ENCODE measurements around the gene SLC12A7. TPM values are rescaled to one million over a fixed set of nuclear protein-coding genes. Genes with fewer than 3 reads are reported as not detected.

SLC12A7 gene
- total RNA-seq, 6 experiments from 2014 or later: 38.9 to 65.2 (median 53.3) TPM

DNA sequence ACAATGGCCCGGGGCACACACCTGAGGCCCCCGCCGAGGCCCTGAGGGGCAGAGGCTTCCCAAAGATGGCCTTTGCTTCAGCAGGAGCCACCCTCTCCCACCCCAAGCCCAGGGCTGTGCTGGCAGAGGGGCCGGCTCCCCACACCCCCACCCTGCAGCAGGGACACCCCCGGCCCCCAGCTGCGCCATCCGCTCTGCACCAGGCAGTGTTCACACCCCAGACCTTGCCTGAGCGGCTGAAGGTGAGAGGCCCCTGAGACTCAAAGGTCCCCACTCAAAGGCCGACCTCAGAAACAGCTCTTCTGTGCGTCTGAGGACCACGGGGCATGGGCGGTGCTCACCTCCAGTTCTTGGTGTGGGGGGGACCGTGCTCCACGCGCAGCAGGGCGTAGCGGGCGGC lies 37.6 kb downstream of the SLC12A7 start:
- Histone ChIP-seq H3K4me3 (no peak overlapping the region), H3K9me3 (no peaks in the 10 kb centered on the region), H3K36me3 (peaks cover 0 to 63% (median 33%) of the 10 kb centered on the region in 4 donors), H3K27ac (no peak overlapping the region), H3K27me3 (no peaks in the 10 kb centered on the region), H3K4me1 (no peaks in the 10 kb centered on the region)
- ATAC-seq (peak in 1 of 4 donors; percentile 3), DNase-seq (no peak)
- 100% methylated on average over 9 of the region's 18 CpGs for WGBS (ENCODE audit: insufficient coverage, low coverage, low lambda C conversion rate, missing lambda C conversion rate)
- intact Hi-C loops (cut with DNase I): no loop called here
- TF ChIP-seq, protein P1, sequence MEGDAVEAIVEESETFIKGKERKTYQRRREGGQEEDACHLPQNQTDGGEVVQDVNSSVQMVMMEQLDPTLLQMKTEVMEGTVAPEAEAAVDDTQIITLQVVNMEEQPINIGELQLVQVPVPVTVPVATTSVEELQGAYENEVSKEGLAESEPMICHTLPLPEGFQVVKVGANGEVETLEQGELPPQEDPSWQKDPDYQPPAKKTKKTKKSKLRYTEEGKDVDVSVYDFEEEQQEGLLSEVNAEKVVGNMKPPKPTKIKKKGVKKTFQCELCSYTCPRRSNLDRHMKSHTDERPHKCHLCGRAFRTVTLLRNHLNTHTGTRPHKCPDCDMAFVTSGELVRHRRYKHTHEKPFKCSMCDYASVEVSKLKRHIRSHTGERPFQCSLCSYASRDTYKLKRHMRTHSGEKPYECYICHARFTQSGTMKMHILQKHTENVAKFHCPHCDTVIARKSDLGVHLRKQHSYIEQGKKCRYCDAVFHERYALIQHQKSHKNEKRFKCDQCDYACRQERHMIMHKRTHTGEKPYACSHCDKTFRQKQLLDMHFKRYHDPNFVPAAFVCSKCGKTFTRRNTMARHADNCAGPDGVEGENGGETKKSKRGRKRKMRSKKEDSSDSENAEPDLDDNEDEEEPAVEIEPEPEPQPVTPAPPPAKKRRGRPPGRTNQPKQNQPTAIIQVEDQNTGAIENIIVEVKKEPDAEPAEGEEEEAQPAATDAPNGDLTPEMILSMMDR (IDR thresholded peaks at IDR 0.05): no peak
- TF ChIP-seq POLR2A (IDR thresholded peaks at IDR 0.05): no peak

DNA sequence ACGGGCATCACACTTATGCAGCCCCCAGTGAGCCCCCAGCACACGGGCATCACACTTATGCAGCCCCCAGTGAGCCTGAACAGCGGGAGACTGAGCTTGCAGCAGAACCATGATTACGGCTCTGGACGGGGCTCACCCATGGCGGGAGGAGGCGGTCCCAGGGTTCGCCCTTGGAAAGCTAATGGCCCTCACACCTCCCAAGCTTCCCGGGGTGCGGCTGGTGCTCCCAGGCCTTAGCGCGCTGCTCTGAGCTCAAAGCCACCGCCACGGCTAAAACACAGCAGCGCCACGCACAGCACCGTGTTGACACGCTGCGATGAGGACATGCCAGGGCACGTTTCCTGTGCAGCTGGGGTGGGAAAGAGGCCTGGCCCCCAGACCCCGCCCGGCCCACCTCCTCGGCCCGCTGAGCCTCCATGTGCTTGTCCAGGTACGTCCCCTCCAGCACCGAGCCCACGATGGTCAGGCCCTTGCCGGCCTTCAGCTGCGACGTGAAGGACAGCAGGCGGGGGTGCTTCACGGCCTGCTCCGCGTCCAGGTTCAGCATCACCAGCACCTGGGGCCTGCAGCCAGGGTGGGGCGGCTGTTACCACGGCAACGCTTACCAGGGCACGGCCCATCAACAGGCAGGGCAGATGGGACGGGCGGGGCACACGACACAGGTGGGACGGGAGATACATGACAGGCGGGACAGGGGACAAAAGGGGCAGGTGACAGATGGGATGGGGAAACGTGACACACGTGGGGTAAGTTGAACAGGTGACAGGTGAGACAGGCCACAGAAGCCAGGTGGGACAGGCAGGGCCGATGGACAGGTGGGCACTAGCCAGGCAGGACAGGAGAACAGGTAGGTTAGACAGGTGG lies 38.4 kb downstream of the SLC12A7 start:
- DNase-seq (no peak), ATAC-seq (no peak)
- intact Hi-C loops (cut with DNase I): no loop called here
- Histone ChIP-seq H3K4me3 (no peak overlapping the region), H3K9me3 (no peaks in the 10 kb centered on the region), H3K36me3 (peaks cover 0 to 65% (median 33%) of the 10 kb centered on the region in 4 donors), H3K27me3 (no peaks in the 10 kb centered on the region), H3K4me1 (no peaks in the 10 kb centered on the region), H3K27ac (no peak overlapping the region)
- TF ChIP-seq, protein P1 (IDR thresholded peaks at IDR 0.05): no peak
- no peak for TF ChIP-seq POLR2A (IDR thresholded peaks at IDR 0.05)
- 92% methylated on average over 5 of the region's 46 CpGs for WGBS (ENCODE audit: insufficient coverage, low coverage, low lambda C conversion rate, missing lambda C conversion rate)

DNA sequence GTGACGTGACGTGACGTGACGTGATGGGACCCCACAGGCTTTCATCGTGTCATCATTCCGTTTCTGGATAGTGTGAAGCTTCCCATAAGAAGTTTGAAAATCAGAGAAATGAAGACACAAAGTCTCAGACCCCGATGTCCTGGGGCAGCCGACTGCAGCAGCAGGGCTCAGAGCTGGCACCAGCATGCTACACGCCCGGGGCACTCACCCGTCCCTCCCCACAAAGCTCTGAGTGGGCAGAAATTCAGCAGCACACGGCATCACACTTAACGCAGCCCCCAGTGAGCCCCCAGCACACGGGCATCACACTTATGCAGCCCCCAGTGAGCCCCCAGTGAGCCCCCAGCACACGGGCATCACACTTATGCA lies 42.2 kb downstream of the SLC12A7 start:
- no peaks in the 10 kb centered on the region for H3K4me1 ChIP-seq
- no peaks in the 10 kb centered on the region for H3K27me3 ChIP-seq
- H3K4me3 ChIP-seq: no peak overlapping the region
- WGBS (ENCODE audit: insufficient coverage, low coverage, low lambda C conversion rate, missing lambda C conversion rate): 69% methylated on average over 3 of the region's 15 CpGs
- no peak for ATAC-seq
- no peak for TF ChIP-seq POLR2A (IDR thresholded peaks at IDR 0.05)
- TF ChIP-seq, protein P1 (IDR thresholded peaks at IDR 0.05): no peak
- DNase-seq: no peak
- no peak overlapping the region for H3K27ac ChIP-seq
- intact Hi-C loops (cut with DNase I): no loop called here
- H3K36me3 ChIP-seq: peaks cover 0 to 49% (median 18%) of the 10 kb centered on the region in 4 donors
- no peaks in the 10 kb centered on the region for H3K9me3 ChIP-seq

DNA sequence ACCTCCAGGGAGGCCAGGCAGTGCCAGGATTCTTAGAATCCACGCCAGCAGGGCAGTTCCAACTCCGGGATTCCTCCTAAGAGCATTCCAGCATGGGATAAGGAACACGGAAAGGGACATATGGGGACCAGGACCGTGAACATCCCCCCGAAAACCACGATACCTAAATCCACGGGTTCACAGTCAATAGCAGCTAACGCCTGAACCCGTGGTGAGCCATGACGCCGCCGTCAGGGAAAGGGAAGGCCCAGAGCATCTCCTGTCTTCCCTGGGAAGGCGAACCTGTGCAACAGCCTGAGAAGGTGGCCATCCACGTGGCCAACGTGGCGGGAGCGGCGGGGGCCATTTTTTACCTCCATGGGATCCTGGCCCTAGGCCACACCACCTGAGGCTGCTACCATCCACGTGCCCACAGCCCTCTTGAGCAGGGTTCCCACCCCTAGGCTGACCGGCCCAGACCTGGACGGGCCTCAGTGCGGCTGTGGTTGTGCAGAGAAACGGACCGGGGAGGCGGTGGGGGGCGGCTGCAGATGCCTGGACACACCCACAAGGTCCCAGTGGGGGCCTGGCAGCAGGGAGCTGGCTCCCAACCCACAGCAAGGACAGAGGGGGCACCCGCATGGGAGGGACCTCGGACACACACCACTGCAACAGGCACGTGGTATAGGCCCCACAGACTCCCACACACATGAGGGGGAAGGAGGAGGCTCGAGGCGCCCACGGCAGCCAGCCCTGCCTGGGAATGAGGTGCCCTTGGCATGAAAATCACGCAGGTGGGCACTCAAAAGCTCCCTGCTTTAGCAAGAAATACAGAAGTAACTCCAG lies 42.8 kb downstream of the SLC12A7 start:
- no peaks in the 10 kb centered on the region for H3K4me1 ChIP-seq
- no peak overlapping the region for H3K27ac ChIP-seq
- intact Hi-C loops (cut with DNase I): no loop called here
- TF ChIP-seq, protein P1 (IDR thresholded peaks at IDR 0.05): no peak
- no peak for TF ChIP-seq POLR2A (IDR thresholded peaks at IDR 0.05)
- no peaks in the 10 kb centered on the region for H3K9me3 ChIP-seq
- H3K4me3 ChIP-seq: no peak overlapping the region
- no peak for DNase-seq
- H3K36me3 ChIP-seq: peaks cover 0 to 46% (median 14%) of the 10 kb centered on the region in 4 donors
- WGBS (ENCODE audit: insufficient coverage, low coverage, low lambda C conversion rate, missing lambda C conversion rate): 100% methylated on average over 5 of the region's 33 CpGs
- H3K27me3 ChIP-seq: no peaks in the 10 kb centered on the region
- ATAC-seq: peak in 3 of 4 donors; percentile 14 to 24 (median 14)

All from right lobe of liver (tissue), 6 donors.